Measurements from ENCODE around the gene NCOA3. TPM values are rescaled to one million over a fixed set of nuclear protein-coding genes. Genes with fewer than 3 reads are reported as not detected.

Gene NCOA3
- total RNA-seq, 4 donors from 2014 or later = 41.6 to 74.7 (median 55.8) TPM

DNA sequence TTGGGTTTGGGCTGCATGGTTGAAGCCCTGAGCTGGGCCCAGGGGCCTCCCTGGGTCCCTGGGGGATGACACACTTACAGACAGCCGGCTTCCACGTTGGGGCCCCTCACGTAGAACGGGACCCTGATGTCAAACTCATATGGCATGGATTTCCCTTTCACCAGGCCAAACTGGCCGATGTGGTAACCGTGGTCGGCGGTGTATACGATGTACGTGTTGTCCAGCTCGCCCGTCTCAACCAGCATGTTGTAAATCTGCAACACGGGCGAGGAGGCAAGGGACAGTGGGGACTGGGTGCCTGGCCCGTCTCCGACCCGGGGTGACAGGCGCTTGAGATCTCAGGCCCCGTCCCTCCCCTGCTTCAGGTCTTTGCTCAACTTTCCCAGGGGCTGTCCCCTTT lies 181.2 kb downstream of the NCOA3 start:
- TF ChIP-seq, protein P1, sequence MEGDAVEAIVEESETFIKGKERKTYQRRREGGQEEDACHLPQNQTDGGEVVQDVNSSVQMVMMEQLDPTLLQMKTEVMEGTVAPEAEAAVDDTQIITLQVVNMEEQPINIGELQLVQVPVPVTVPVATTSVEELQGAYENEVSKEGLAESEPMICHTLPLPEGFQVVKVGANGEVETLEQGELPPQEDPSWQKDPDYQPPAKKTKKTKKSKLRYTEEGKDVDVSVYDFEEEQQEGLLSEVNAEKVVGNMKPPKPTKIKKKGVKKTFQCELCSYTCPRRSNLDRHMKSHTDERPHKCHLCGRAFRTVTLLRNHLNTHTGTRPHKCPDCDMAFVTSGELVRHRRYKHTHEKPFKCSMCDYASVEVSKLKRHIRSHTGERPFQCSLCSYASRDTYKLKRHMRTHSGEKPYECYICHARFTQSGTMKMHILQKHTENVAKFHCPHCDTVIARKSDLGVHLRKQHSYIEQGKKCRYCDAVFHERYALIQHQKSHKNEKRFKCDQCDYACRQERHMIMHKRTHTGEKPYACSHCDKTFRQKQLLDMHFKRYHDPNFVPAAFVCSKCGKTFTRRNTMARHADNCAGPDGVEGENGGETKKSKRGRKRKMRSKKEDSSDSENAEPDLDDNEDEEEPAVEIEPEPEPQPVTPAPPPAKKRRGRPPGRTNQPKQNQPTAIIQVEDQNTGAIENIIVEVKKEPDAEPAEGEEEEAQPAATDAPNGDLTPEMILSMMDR (IDR thresholded peaks at IDR 0.05; ENCODE audit: low read depth) = no peak

DNA sequence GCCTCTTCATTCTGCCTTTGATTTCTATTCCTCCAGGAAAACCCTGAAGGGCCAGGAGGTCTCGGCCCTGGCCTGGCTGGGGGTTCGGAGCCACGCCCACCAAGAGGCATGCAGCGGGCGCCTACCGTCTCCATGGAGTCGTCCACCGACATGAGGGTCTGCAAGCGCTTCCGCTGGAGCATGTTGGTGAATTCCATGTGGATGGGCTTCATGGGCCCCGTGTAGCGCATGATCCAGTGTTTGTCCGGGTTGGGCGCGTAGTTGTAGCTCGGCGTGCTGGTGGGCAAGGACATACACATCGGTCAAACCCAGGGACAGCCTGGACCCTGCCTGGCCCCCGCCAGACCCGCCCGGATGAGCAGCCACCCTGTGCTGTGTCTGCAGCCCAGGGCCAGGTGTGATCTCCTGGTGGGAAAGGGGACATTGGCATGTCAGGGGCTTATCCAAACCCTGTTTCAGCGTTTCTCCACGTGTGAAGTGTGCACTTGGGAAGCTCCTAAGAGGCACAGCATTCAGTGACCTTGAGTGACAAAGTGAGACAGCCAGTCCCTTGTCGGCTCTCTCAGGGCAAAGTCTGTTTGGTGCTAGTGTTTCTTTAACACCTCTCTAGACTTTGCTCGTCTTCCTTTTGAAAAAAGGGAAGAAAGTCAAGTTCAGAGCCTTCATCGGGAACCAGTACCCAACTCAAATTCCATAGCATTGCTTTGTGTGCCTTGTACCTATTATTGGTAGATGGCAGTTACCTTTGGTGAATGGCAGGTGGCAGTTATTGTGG lies 182.8 kb downstream of the NCOA3 start:
- TF ChIP-seq, protein P1 (IDR thresholded peaks at IDR 0.05; ENCODE audit: low read depth) = no peak

DNA sequence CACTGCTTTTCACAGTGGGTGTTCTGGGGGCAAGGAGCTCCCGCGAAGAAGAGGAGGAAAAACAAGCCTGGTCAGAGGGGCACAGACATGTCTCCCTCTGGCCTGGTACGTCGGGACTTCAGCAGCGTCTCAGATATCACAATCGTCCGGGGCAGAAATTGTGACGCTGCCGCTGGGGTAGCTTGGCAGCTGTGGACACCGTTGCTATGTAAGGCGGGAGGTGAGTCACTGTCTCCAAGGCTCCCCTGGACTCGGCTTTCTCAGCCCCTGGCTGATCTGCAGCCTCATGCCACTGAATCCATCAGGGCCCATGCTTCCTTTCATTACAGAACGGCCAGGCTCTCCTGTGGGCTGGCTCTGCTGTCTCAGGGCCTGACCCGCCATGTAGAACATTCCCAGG lies 184.9 kb downstream of the NCOA3 start:
- TF ChIP-seq, protein P1 (IDR thresholded peaks at IDR 0.05; ENCODE audit: low read depth) = no peak

DNA sequence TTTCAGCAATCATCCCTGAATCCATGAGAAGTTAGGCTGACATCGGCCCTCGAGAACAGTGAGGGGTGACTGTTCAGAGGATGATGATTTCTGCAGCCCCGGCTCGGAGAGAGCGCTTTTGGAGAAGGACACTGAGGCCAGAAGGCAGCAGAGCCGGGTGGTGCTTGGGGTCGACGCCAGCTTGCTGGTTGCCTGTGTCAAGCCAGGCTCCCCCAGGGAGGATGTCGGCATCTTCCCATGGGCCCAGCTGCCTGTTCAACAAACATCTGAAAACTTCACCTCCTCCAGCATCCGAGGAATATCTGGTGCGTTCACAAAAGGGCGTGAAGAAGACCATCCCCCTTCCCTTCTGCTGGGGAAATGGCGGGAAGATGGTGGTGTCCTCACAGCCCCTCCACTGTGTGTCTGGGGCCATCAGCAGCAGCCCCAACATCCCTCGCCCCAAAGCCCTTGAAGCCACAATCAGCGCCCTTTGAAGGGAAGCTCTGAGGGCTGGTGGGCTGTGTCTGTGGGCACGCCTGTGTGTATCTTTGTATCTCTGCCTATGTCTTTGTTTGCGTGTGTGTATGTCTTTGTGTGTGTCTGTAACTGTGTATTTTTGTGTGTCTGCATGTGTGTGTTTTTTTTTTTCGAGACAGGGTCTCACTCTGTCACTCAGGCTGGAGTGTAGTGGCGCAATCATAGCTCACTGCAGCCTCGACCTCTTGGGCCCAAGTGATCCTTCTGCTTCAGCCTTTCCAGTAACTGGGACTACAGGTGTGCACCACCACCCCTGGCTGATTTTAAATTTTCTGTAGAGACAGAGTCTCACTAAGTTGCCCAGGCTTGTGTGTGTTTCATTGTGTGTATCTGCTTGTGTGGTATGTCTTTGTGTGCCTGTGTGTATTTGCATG lies 185.7 kb downstream of the NCOA3 start:
- TF ChIP-seq, protein P1 (IDR thresholded peaks at IDR 0.05; ENCODE audit: low read depth) = no peak

DNA sequence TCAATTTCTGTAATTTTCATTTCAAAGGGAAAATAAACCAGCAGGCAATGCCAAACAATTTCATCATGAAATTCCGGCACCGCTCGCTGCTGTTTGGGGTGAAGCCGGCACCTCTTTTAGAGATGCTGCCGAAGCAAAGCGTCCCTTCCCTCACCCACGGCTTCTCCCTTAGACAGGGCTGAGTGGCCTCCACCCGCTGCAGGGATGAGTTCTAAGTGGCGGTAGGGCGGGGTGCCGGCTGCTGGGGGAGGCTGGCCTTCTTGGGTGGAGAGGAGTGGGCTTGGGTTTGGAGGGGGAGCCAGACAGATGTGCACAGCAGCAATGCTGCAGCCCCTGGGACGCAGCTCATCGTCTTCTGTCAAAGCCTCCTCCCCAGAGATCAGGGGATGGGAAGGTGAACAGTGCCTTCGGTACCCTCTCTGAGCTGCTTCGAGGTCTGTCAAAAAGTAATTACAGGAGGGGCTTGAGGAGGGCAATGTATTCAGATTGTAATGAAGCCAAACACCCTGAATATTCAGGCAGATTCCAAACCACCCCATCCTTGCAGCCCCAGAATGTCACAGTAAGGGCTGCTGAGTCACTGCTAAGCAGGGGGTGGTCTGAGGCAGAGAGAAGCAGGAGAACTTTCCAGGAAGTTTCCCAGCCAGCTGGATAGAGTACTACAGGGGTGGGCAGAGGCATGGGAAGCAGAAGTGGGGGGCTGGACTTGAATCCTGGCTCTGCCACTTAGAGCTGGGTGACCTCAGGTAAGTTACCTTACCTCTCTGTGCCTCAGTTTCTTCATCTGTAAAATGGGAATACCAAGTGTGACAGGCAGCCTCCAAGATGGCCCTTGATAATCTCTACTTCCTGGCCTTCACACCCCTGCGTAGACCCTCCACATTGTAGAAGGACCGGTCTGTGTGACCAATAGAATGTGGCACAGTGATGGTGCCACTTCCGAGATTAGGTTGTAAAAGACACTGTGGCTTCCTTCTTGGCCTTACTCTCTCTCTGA lies 187.0 kb downstream of the NCOA3 start:
- TF ChIP-seq, protein P1 (IDR thresholded peaks at IDR 0.05; ENCODE audit: low read depth) = no peak

DNA sequence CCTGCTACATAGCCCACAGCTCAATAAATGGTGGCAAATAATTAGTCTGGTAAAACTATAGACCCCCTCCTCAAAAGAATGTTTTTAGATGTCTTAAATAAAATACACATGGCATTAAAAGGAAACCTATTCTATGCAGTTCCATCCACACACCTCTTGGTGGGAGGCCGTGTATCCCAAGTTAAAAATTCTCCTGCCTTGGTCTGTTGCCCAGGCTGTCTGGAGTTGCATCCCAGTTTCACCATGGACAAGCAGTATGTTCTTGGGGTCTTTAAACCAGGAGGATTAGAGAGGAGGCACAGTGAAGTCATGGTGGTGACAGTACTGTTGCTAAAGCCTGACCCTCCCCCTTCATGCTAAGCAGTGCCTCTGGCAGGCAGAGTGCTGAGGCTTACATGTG lies 188.0 kb downstream of the NCOA3 start:
- TF ChIP-seq, protein P1 (IDR thresholded peaks at IDR 0.05; ENCODE audit: low read depth) = no peak
